Mucosa of rectum (tissue), 2 donors: Measurements from ENCODE around the gene IL1RL1.

Experiments
- H3K27ac ChIP-seq, 2 donors: one replicate each; pipeline ENCODE4 v1.7.0; 2013; ENCODE audit warnings: inconsistent platforms in 2 of 2, low read depth in 2 of 2, low read length in 2 of 2
- H3K27me3 ChIP-seq, 2 donors: one replicate each; pipeline ENCODE4 v1.7.0; 2013; ENCODE audit warnings: low read length in 2 of 2; ENCODE audit not compliant: control insufficient read depth in 2 of 2, insufficient read depth in 2 of 2
- H3K36me3 ChIP-seq, 2 donors: one replicate each; pipeline ENCODE4 v1.7.0; 2013; ENCODE audit warnings: low read length in 2 of 2; ENCODE audit not compliant: control insufficient read depth in 2 of 2, insufficient read depth in 2 of 2
- H3K4me1 ChIP-seq, 2 donors: one replicate each; pipeline ENCODE4 v1.7.0; 2013; ENCODE audit warnings: low read length in 2 of 2, mild to moderate bottlenecking in 1 of 2; ENCODE audit not compliant: control insufficient read depth in 2 of 2, insufficient read depth in 2 of 2
- H3K4me3 ChIP-seq, 2 donors: one replicate each; pipeline ENCODE4 v1.7.0; 2013; ENCODE audit warnings: low read length in 2 of 2
- H3K9ac ChIP-seq, 2 donors: one replicate each; pipeline ENCODE4 v1.7.0; 2013; ENCODE audit warnings: low read length in 2 of 2, low read depth in 1 of 2, mild to moderate bottlenecking in 1 of 2
- H3K9me3 ChIP-seq, 2 donors: one replicate each; pipeline ENCODE4 v1.7.0; 2013; ENCODE audit warnings: low read length in 2 of 2; ENCODE audit not compliant: control insufficient read depth in 2 of 2
- donor health status: healthy.
- donor health status: Normal muscosa, but diverticular disease.

Gene IL1RL1

DNA sequence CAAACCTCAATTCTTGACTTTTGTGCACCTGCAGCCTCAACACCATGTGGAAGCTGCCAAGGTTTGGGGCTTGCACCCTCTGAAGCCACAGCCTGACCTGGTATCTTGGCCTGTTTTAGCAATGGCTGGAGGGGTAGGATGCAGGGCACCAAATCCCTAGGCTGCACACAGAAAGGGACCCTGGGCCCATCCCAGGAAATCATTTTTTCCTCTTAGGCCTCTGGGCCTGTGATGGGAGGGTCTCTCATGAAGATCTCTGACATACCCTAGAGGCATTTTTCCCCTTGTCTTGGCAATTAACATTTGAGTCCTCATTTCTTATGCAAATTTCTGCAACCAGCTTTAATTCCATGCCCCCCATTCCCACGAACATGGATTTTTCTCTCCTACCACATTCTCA, 54.4 kb downstream of the IL1RL1 start:
- no peaks in the 10 kb centered on the region for H3K27me3 ChIP-seq
- H3K9me3 ChIP-seq: peaks cover 0 to 6% of the 10 kb centered on the region in 2 donors
- no peaks in the 10 kb centered on the region for H3K36me3 ChIP-seq
- no peak overlapping the region for H3K9ac ChIP-seq
- no peaks in the 10 kb centered on the region for H3K4me1 ChIP-seq
- H3K4me3 ChIP-seq: no peak overlapping the region
- no peak overlapping the region for H3K27ac ChIP-seq

DNA sequence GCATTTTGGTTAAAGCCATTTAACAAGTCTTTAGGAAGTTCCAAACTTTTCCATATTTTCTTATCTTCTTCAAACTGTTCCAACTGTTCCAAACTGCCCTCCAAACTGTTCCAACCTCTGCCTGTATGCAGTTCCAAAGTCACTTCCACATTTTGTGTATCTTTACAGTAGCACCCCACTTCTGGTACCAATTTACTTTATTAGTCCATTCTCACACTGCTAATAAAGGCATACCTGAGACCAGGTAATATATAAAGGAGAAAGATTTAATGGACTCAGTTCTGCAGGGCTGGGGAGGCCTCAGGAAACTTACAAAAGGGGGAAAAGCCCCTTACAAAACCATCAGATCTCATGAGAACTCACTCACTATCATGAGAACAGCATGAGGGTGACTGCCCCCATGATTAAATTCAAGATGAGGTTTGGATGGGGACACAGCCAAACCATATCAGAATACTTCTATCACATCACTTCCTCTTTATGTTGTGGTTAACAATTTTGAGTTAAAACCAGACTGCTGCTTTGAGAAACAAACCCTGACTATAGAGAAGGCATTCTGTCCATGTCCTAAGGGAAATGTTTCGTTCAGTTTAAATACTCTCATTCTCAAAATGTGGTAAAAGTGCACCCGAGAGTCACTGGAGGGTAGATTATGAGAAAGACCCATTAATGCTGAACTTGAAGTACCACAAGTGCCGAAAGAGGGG, 55.2 kb downstream of the IL1RL1 start:
- H3K4me3 ChIP-seq: no peak overlapping the region
- peak overlapping the region; percentile 21 to 49 for H3K27ac ChIP-seq
- no peaks in the 10 kb centered on the region for H3K4me1 ChIP-seq
- H3K27me3 ChIP-seq: no peaks in the 10 kb centered on the region
- no peaks in the 10 kb centered on the region for H3K36me3 ChIP-seq
- no peak overlapping the region for H3K9ac ChIP-seq
- H3K9me3 ChIP-seq: peaks cover 0 to 6% of the 10 kb centered on the region in 2 donors

DNA sequence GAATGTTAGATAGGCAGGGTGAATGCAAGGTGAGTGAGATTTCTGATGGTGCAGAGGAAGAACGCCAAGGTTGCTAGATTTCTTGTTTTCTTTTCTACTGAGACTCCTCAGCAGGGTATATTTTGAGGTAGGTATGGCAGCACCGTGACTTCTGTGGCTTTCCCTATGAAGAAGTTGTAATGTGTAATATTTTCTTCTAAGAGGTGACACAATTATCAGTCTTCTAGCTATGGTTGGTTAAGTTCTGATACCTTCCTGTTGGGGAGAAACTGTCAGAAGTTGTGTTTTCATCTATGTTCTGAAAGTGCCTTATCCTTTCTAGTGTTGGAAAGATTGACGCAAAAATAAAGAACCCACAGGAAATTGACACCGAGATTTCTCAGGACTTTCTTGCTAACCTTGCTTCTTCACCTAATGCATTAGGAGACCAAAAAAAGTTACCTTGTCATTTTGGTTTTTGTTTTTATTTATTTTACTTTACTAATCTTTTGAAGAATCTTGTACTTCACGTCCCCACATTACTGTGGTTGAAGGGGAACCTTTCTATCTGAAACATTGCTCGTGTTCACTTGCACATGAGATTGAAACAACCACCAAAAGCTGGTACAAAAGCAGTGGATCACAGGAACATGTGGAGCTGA, 56.1 kb downstream of the IL1RL1 start:
- Histone ChIP-seq H3K27ac (peak overlapping the region; percentile 21 to 49), H3K9me3 (peaks cover 0 to 6% of the 10 kb centered on the region in 2 donors), H3K4me3 (no peak overlapping the region), H3K27me3 (no peaks in the 10 kb centered on the region), H3K9ac (no peak overlapping the region), H3K36me3 (no peaks in the 10 kb centered on the region), H3K4me1 (no peaks in the 10 kb centered on the region)

DNA sequence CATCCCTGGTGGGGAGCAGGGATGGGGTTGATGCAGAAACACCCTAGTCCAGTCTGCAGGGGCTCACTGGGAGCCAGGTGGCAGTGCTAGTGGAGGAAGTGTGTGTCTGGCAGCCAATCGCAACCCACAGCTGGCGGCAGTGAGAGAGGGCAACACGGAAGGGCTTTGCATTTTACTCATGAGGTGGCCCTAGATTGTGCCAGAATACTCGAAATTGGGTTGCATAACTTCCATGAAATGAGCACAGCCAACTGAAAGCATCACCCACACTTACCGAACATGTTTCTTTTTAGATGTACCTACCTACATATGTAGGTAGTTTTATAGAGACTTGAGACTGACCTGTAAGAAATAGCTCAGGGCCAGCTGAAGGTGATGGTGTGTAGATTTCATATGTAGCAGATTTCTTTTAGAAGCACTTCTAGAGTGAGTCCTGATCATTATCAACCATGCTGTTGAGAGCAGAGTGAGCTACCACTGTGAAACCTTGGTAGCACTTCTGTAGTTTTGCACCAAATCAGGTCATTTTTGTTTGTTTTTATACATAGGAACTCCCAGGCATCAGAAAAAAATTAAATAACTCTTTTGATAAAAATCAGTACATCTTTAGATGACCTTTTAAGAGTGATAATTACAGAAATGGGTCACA, 57.2 kb downstream of the IL1RL1 start:
- Histone ChIP-seq H3K36me3 (no peaks in the 10 kb centered on the region), H3K27ac (no peak overlapping the region), H3K9ac (no peak overlapping the region), H3K4me1 (no peaks in the 10 kb centered on the region), H3K4me3 (no peak overlapping the region), H3K27me3 (no peaks in the 10 kb centered on the region), H3K9me3 (peaks cover 0 to 6% of the 10 kb centered on the region in 2 donors)

DNA sequence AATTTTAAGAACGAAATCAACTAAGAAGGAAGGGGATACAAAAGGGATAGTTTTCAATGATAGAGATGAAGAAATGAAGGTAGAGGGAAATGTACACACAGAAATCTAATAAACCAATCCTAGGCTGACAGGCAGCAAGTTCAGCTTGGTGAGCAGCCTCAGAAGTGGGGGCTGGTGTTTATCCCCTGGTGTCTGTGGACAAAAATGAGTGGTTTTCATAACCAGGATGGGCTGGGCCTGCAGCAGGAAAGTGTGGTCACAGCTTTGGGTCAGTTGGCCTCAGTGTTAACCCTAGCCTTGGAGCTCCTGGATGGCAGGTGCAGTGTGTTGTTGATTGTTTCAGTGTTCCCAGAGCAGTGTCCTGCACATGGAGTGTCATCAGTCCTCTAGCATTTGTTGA, 58.5 kb downstream of the IL1RL1 start:
- Histone ChIP-seq H3K36me3 (no peaks in the 10 kb centered on the region), H3K9ac (no peak overlapping the region), H3K4me1 (no peaks in the 10 kb centered on the region), H3K4me3 (no peak overlapping the region), H3K27ac (no peak overlapping the region), H3K27me3 (no peaks in the 10 kb centered on the region), H3K9me3 (peaks cover 0 to 6% of the 10 kb centered on the region in 2 donors)

DNA sequence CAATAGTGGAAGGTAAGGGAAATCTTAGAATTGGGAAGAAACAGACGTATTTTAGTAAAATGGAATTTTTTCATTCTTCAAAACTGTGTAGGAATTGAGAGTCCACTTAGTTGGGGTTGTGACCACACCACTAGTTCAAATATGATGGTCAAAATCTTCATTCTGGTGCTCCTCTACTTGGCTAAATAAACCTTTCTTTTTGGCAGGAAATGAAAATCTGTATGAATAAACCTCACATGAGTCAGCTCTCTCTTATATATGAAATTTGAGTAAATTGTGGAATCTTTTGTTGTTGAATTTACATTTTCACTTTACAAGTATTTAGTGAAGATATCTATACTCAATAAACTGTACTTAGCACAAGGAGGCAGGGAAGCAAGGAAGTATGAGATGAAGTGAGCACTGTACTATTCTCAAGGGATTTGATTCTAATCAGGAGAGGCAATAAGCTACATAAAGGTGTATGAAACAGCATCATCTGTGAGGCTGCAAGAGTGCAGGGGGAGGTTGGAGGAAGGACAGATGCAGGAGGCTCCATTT, 64.8 kb downstream of the IL1RL1 start:
- Histone ChIP-seq H3K9me3 (no peaks in the 10 kb centered on the region), H3K4me1 (no peaks in the 10 kb centered on the region), H3K36me3 (no peaks in the 10 kb centered on the region), H3K9ac (no peak overlapping the region), H3K4me3 (no peak overlapping the region), H3K27ac (no peak overlapping the region), H3K27me3 (no peaks in the 10 kb centered on the region)

DNA sequence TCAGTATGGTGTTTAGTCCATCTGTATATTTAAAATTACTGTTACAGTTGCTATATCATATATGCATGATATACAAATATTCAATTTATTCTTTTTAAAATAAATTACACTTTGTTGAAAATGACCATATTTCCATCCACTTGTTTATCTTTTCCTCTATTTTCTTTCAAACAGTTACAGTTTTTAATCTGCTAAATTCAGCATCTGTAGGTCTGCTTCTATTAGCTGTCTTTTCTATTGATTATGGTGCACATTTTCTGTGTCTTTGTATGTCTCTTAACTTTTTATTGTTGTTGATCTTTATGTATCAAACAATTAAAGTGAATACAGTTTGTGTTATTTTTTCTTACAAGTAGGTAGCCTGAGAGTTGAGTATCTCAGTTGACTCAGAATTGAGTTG, 72.4 kb downstream of the IL1RL1 start:
- no peak overlapping the region for H3K4me3 ChIP-seq
- no peaks in the 10 kb centered on the region for H3K27me3 ChIP-seq

DNA sequence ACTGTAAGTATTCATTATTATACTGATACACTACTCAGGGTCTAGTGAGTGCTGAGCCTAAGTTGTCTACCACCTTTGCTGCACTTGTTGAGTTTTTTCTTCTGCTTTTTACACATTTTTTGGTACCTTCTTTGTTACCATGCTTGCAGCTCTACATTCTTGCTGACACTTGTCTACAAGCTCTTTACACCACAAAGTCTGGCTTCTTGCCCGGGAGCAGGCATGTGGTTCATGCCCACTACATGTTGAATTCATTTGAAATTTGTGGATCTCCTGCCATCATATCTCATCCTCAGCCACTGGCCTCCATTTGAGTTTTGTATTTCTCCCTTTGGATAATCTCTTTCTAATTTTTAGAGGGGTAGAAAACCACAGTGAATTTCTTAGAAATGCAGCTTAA, 74.2 kb downstream of the IL1RL1 start:
- Histone ChIP-seq H3K36me3 (no peaks in the 10 kb centered on the region), H3K27ac (no peak overlapping the region), H3K27me3 (no peaks in the 10 kb centered on the region), H3K9ac (no peak overlapping the region), H3K9me3 (peaks cover 0 to 3% of the 10 kb centered on the region in 2 donors), H3K4me1 (no peaks in the 10 kb centered on the region), H3K4me3 (no peak overlapping the region)

More for the DNA sequence above, 72.4 kb downstream of the IL1RL1 start:
- Histone ChIP-seq H3K27ac (no peak overlapping the region), H3K9ac (no peak overlapping the region), H3K36me3 (no peaks in the 10 kb centered on the region), H3K4me1 (no peaks in the 10 kb centered on the region), H3K9me3 (peaks cover 0 to 3% of the 10 kb centered on the region in 2 donors)

DNA sequence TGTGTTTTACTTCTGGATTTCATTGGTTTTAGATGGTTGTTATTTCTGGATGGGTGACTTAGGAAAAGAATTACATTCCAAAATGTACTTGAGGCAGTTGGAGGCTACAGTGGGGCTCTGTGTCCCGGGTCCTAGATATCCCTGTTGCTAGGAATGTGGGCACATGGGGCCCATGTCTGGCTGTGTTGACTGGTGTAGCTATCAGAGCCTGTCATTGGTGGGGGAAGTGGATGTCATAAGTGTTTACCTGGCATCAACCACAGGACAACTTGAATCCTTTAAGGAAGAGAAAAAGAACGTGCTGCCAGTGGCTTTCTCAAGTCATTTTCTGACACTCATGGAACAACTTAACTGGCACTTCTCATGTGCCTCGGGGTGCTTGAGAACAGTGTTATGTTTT, 74.6 kb downstream of the IL1RL1 start:
- Histone ChIP-seq H3K9ac (no peak overlapping the region), H3K36me3 (no peaks in the 10 kb centered on the region), H3K27me3 (no peaks in the 10 kb centered on the region), H3K27ac (no peak overlapping the region), H3K4me3 (no peak overlapping the region), H3K9me3 (peaks cover 0 to 3% of the 10 kb centered on the region in 2 donors), H3K4me1 (no peaks in the 10 kb centered on the region)

DNA sequence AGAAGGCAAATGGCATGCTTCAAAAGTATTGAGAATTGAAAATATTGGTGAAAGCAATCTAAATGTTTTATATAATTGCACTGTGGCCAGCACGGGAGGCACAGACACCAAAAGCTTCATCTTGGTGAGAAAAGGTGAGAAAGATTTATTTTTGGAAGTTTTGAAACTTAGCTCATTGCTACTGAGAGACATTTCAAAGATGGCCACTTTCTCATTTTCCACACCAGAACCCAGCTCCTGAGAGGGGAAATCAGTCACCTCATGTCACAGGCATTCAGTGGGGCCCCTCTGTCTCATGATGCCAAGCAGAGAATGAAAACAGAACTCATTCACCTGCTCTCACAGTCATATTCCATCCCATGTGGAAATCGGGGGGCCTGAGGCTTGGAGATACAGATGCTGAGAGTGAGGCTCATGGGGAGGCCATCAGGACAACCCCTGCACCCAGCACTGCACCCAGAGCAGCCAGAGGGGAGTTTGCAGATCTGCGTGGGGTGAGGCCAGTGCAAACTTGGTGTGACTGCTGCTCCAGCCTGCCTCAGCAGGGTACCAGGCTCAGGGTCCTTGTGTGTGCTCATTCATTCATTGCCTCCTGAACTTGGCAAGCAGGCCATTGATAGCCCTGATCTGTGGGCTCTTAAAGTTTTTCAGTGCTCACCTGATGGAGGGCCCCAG, 75.6 kb downstream of the IL1RL1 start:
- Histone ChIP-seq H3K27ac (no peak overlapping the region), H3K36me3 (no peaks in the 10 kb centered on the region)

More for the DNA sequence above, 75.6 kb downstream of the IL1RL1 start:
- Histone ChIP-seq H3K27me3 (no peaks in the 10 kb centered on the region), H3K9ac (no peak overlapping the region), H3K9me3 (peaks cover 0 to 3% of the 10 kb centered on the region in 2 donors), H3K4me3 (no peak overlapping the region), H3K4me1 (no peaks in the 10 kb centered on the region)
